CD14-positive monocyte (primary cell): ENCODE data around the gene PDE4D. TPM values are rescaled to one million over a fixed set of nuclear protein-coding genes. Genes with fewer than 3 reads are reported as not detected.

Experiments
- DNase-seq, 3 donors: peaks; one replicate each; pipeline ENCODE4 v3.0.0-alpha.2; 2011 to 2022
- H2AFZ ChIP-seq: 2 replicates; pipeline ENCODE4 v1.6.0; 2012; ENCODE audit warnings: mild to moderate bottlenecking, low read depth, low read length, inconsistent platforms; ENCODE audit not compliant: insufficient read depth, poor library complexity, severe bottlenecking
- H3K27ac ChIP-seq, 2 donors: 1 replicate in 1 of 2; 2 replicates in 1 of 2; pipeline ENCODE4 v1.5.1; 2012 to 2013; ENCODE audit warnings: low read length in 2 of 2, control low read depth in 1 of 2, inconsistent platforms in 1 of 2, low read depth in 1 of 2, mild to moderate bottlenecking in 1 of 2
- H3K27me3 ChIP-seq, 2 donors: one replicate each; pipeline versions ENCODE4 v1.6.0 to v1.6.1; 2011 to 2013; ENCODE audit warnings: low read length in 2 of 2; ENCODE audit not compliant: control insufficient read depth in 2 of 2, insufficient read depth in 2 of 2
- H3K36me3 ChIP-seq, 2 donors: replicated peaks in 1 of 2; 1 replicate in 1 of 2; 2 replicates in 1 of 2; pipeline versions ENCODE4 v1.5.1 to v1.6.1; 2012 to 2013; ENCODE audit warnings: low read length in 2 of 2, control low read depth in 1 of 2, inconsistent platforms in 1 of 2, mild to moderate bottlenecking in 1 of 2; ENCODE audit not compliant: insufficient read depth in 2 of 2, control insufficient read depth in 1 of 2
- H3K4me1 ChIP-seq, 2 donors: 1 replicate in 1 of 2; 2 replicates in 1 of 2; pipeline versions ENCODE4 v1.5.1 to v1.6.1; 2012 to 2013; ENCODE audit warnings: low read length in 2 of 2, control low read depth in 1 of 2, inconsistent platforms in 1 of 2, mild to moderate bottlenecking in 1 of 2, moderate library complexity in 1 of 2; ENCODE audit not compliant: insufficient read depth in 2 of 2, control insufficient read depth in 1 of 2
- H3K4me2 ChIP-seq: replicated peaks from 2 replicates; pipeline ENCODE3; 2012; ENCODE audit warnings: low read length, moderate library complexity, mild to moderate bottlenecking; ENCODE audit not compliant: poor library complexity, severe bottlenecking; ENCODE audit errors: extremely low read depth
- H3K4me3 ChIP-seq, 3 experiments: fragments of 200-600 bp in 1 of 3; sonication (generic) in 1 of 3; replicated peaks in 1 of 3; 1 replicate in 2 of 3; 2 replicates in 1 of 3; pipeline ENCODE4 v1.5.1; 2011 to 2013; ENCODE audit warnings: low read length in 3 of 3, mild to moderate bottlenecking in 3 of 3, control low read depth in 2 of 3, low read depth in 2 of 3, inconsistent platforms in 1 of 3, moderate library complexity in 1 of 3
- H3K79me2 ChIP-seq: 2 replicates; pipeline ENCODE4 v1.6.0; 2012; ENCODE audit warnings: mild to moderate bottlenecking, control low read depth, inconsistent platforms, low read length, moderate library complexity; ENCODE audit not compliant: insufficient read depth
- H3K9ac ChIP-seq: 2 replicates; pipeline ENCODE4 v1.6.0; 2017; ENCODE audit warnings: low read length, mild to moderate bottlenecking; ENCODE audit not compliant: insufficient read depth, poor library complexity, severe bottlenecking
- H3K9me3 ChIP-seq, 2 donors: replicated peaks in 1 of 2; 1 replicate in 1 of 2; 2 replicates in 1 of 2; pipeline versions ENCODE4 v1.5.1 to v1.6.1; 2012 to 2013; ENCODE audit warnings: low read length in 2 of 2, control low read depth in 1 of 2; ENCODE audit not compliant: control insufficient read depth in 1 of 2, insufficient read depth in 1 of 2
- H4K20me1 ChIP-seq: 2 replicates; pipeline ENCODE4 v1.6.0; 2012; ENCODE audit warnings: mild to moderate bottlenecking, low read length, control low read depth, moderate library complexity; ENCODE audit not compliant: insufficient read depth
- H3K27ac Mint-ChIP-seq, 7 donors: one replicate each; pipeline ENCODE4 v1.8.0; 2020; ENCODE audit warnings: mild to moderate bottlenecking in 7 of 7, mixed read lengths in 7 of 7, moderate library complexity in 6 of 7, inconsistent platforms in 2 of 7
- H3K27me3 Mint-ChIP-seq, 3 donors: one replicate each; pipeline ENCODE4 v1.8.0; 2021 to 2022; ENCODE audit warnings: low read depth in 3 of 3, mild to moderate bottlenecking in 3 of 3, mixed read lengths in 3 of 3, moderate library complexity in 3 of 3, inconsistent platforms in 1 of 3
- H3K36me3 Mint-ChIP-seq, 2 donors: one replicate each; pipeline ENCODE4 v1.8.0; 2020; ENCODE audit warnings: mixed read lengths in 2 of 2, inconsistent platforms in 1 of 2, mild to moderate bottlenecking in 1 of 2
- H3K4me1 Mint-ChIP-seq: one replicate; pipeline ENCODE4 v1.8.0; 2020; ENCODE audit warnings: mild to moderate bottlenecking, mixed read lengths
- H3K4me3 Mint-ChIP-seq, 2 donors: one replicate each; pipeline ENCODE4 v1.8.0; 2020; ENCODE audit warnings: mild to moderate bottlenecking in 2 of 2, mixed read lengths in 2 of 2, moderate library complexity in 1 of 2
- H3K9me3 Mint-ChIP-seq, 7 donors: one replicate each; pipeline ENCODE4 v1.8.0; 2020 to 2022; ENCODE audit warnings: mixed read lengths in 7 of 7, mild to moderate bottlenecking in 6 of 7, moderate library complexity in 6 of 7, inconsistent platforms in 2 of 7
- CTCF ChIP-seq: fragments of 200-600 bp; IDR thresholded peaks from one replicate; pipeline ENCODE4 v1.8.0; 2022; ENCODE audit warnings: antibody characterized with exemption, mild to moderate bottlenecking
- WGBS: methylation state at CpG from one replicate; pipeline ENCODE4 v1.1.5; 2013; ENCODE audit warnings: missing lambda C conversion rate; ENCODE audit not compliant: insufficient coverage; 5-methylcytosine and 5-hydroxymethylcytosine counted together
- intact Hi-C, 2 donors: fragments of 100-400 bp; cut with micrococcal nuclease; formaldehyde crosslinking; loops; one replicate each; pipeline versions ENCODE4 v1.15.0 to v1.15.1; 2023
- polyA plus RNA-seq, 3 donors: library from polyadenylated mRNA; depleted of rRNA in 1 of 3; unstranded in 2 of 3; stranded (reverse) in 1 of 3; fragments of 300-500 nt in 2 of 3; fragments of >200 nt in 1 of 3; fragmentation: Illumina TruSeq in 2 of 3; gene quantifications; 1 replicate in 2 of 3; 2 replicates in 1 of 3; pipeline ENCODE4 v1.2.3, GENCODE V29; 2012 to 2021

The PDE4D gene
- polyA plus RNA-seq, 3 donors, result 1.9 to 3.4 (median 2.8) TPM

GRCh38 chr5:59562756-59563389 lies 330.7 kb downstream of the PDE4D start:
- H3K4me2 ChIP-seq, result no peak overlapping the region
- 43% methylated on average over 2 of the region's 3 CpGs for WGBS
- peaks cover 0 to 2% of the 10 kb centered on the region in 2 donors for H3K36me3 ChIP-seq
- no peak overlapping the region for H2AFZ ChIP-seq
- peaks cover 17% of the 10 kb centered on the region for H3K4me1 Mint-ChIP-seq
- no peak overlapping the region for H3K27ac ChIP-seq
- intact Hi-C loops, result no loop called here
- no peaks in the 10 kb centered on the region for H3K27me3 Mint-ChIP-seq
- H3K4me3 Mint-ChIP-seq, result no peak overlapping the region
- no peaks in the 10 kb centered on the region for H3K79me2 ChIP-seq
- H3K9me3 ChIP-seq, result no peaks in the 10 kb centered on the region
- H3K4me1 ChIP-seq, result peaks cover 0 to 3% of the 10 kb centered on the region in 2 donors
- TF ChIP-seq CTCF, result no peak
- H3K9ac ChIP-seq, result no peak overlapping the region
- DNase-seq, result no peak
- no peaks in the 10 kb centered on the region for H3K27me3 ChIP-seq
- H3K27ac Mint-ChIP-seq, result peak overlapping the region in 4 of 7 donors; percentile 5 to 68 (median 44)
- H4K20me1 ChIP-seq, result no peaks in the 10 kb centered on the region
- peaks cover 0 to 8% of the 10 kb centered on the region in 2 donors for H3K36me3 Mint-ChIP-seq
- no peak overlapping the region for H3K4me3 ChIP-seq
- H3K9me3 Mint-ChIP-seq, result no peaks in the 10 kb centered on the region

DNA sequence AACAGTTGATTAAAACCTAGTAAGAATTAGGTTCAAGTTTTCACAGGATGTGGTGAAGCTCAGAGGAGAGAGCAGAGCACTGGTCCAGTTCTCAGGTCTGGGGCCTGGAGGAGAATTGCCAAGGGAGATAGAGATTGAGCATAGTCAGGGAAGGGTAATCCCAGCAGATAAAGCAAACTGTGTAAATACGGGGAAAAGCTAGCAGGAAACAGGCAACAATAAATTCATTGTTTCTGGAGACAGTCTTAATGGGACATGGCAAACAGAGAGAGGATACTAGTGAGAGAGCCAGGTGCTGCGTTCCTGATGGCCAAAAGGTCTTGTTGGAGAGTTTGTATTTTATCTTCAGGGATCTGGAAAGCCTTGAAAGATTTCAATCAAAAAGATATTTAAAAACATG lies 333.0 kb downstream of the PDE4D start:
- intact Hi-C loops, result no loop called here
- Histone ChIP-seq H2AFZ (no peak overlapping the region), H3K4me1 (peaks cover 0 to 3% of the 10 kb centered on the region in 2 donors), H3K36me3 (peaks cover 0 to 2% of the 10 kb centered on the region in 2 donors), H3K4me2 (no peak overlapping the region), H3K79me2 (no peaks in the 10 kb centered on the region), H3K27ac (no peak overlapping the region), H3K27me3 (no peaks in the 10 kb centered on the region), H4K20me1 (no peaks in the 10 kb centered on the region), H3K9me3 (no peaks in the 10 kb centered on the region), H3K9ac (no peak overlapping the region), H3K4me3 (no peak overlapping the region)
- Mint-ChIP-seq H3K4me3 (no peak overlapping the region), H3K27ac (peak overlapping the region in 1 of 7 donors; percentile 33), H3K27me3 (no peaks in the 10 kb centered on the region), H3K36me3 (peaks cover 0 to 9% of the 10 kb centered on the region in 2 donors), H3K9me3 (no peaks in the 10 kb centered on the region), H3K4me1 (peaks cover 16% of the 10 kb centered on the region)
- no peak for TF ChIP-seq CTCF
- DNase-seq, result no peak
- 100% methylated on average over 1 of the region's 2 CpGs for WGBS
